SHP77 (cell line): ENCODE results near the gene TMEM135.

Experiments
- DNase-seq, 2 experiments: peaks; one replicate each; lab custom pipeline; 2025; lab: John Stamatoyannopoulos, UW

TMEM135 gene

GRCh38 chr11:87301785-87302540 is 264.2 kb downstream of the TMEM135 start:
- no peak for DNase-seq

DNA sequence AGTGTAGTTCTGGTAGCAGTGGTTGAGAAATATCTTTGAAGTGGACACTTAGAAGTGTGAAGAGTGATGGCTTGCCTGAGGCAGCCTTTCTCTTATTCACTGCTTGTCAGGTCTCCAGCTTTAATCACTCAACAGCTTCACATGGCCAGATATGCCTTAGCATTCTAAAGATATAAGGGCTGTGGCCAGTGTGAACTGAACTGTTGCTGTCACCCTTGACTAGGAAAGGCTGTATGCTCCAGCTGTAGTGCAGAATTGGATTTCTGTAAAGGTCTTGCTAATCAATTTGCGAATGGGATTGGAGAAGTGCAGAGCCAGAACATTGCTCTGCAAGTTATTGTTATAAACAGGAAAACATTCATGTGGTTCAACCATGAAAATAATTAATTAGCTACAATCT is 266.7 kb downstream of the TMEM135 start:
- DNase-seq: no peak

DNA sequence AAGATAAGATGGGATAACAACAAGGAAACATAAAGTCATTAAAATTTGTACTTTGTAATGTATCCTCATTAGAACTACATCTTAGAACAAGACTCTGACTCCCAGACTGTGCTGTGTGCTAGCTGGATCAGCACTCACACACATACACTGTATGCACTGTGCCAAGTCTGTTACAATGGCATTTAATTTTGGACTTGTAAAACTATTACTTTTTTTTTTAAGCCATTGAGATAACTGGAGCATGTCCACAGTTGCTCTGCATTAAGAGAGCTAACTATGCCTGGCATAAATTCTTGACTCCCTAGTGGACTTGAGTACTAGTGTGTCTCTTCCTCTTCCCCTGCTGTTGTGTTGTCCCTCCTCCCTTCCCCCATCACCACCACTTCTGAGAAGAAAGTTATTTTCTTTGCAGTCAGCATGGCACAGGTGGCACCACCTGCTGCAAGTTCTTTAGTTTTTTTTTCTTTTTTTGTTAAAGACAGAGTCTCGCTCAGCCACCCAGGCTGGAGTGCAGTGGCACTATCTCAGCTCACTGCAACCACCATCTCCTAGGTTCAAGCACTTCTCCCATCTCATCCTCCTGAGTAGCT is 268.6 kb downstream of the TMEM135 start:
- no peak for DNase-seq

DNA sequence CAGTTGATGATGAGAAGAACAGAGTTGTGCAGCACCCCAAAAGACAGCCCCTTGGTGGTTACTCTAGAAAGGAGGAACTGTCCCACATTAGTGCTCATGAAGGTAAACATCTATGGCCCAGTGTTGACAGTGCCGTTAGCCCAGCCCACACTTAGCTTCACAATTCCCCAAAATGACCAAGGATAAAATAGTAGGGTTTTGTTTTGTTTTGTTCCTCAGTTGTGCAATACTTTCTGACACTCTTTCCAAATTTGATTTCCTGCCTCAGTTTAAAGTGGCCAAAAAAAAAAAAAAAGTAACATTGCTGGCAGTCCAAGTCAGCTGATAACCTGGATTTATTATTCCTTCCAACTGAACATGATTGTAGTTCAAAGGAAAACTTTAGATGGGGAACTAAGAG is 269.4 kb downstream of the TMEM135 start:
- DNase-seq: no peak

DNA sequence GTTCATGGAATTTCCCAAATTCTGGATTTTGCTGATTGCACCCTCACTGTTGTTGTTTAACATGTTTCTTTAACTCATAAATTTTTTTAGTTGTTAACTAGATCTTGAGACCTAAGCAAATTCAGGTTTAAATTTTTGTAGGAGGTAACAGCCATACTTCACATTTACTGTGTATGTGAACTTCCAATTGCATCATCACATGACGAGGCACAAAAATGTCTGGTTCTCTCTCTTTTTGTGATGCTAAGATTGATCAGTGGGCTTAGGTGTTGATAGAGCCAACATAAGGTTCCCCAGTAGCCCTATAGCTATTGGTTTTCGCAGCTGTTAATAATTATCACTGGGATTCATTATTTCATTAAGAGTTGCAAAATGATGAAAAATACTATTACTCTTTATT is 277.5 kb downstream of the TMEM135 start:
- DNase-seq: no peak

GRCh38 chr11:87316491-87316890 is 278.8 kb downstream of the TMEM135 start:
- DNase-seq: no peak

DNA sequence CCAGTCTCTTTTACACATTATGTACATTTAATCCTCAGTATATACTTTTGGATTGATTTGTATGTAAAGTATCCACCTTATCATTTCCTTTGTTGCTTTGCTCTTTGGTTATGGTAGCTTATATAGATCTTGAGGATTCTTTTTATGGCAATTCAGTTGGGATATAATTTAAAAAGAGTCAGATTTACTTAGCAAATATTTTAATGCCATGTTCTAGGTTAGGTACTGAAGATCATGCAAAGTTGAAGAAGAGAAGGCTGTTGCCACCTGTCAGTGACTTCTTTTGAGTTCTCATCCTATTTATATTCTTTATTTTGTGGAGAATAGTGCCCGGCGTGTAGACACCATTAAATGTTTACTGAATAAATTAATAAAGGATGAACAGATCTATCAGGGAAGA is 279.7 kb downstream of the TMEM135 start:
- no peak for DNase-seq

DNA sequence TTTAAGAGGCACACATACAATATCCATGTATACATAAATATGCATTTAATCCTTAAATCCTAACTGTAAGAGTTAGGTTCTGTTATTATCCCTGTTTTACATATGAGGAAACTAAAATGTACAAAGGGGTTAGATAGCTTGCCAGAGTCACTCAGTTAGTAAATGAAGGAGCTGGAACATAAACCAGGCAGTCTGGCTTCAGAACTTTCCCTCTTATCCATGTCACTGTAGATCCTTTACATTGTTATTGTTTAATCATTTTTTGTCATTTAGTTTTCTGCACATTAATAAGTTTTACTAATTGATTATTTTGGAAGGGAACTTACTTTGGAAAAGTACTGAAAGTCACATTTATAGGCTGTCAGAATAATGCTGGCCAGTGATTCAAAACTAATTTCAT is 282.4 kb downstream of the TMEM135 start:
- no peak for DNase-seq

GRCh38 chr11:87322568-87322967 is 284.8 kb downstream of the TMEM135 start:
- DNase-seq: no peak

DNA sequence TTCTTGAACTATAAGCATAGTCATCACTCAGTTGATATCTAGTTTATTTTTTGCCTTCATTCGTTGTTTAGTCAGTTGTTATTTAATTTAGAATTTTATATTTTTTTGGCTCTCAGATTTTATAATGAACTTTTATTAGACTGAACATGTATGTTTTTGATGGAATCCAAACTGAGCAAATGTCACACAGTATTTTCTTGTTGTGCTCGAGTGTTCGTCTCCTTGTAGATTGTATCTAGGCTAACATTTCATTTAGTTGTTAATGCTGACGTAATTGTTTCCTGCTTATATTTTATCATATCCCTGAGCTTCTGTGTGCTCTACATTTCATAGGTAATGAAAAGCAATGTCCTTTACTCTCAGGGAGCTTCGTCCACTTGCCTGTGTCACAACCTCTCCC is 286.2 kb downstream of the TMEM135 start:
- DNase-seq: no peak

- no peak for DNase-seq
Measured at GRCh38 chr11:87324817-87325489, 287.2 kb downstream of the TMEM135 start.

GRCh38 chr11:87325490-87325872 is 287.7 kb downstream of the TMEM135 start:
- no peak for DNase-seq

DNA sequence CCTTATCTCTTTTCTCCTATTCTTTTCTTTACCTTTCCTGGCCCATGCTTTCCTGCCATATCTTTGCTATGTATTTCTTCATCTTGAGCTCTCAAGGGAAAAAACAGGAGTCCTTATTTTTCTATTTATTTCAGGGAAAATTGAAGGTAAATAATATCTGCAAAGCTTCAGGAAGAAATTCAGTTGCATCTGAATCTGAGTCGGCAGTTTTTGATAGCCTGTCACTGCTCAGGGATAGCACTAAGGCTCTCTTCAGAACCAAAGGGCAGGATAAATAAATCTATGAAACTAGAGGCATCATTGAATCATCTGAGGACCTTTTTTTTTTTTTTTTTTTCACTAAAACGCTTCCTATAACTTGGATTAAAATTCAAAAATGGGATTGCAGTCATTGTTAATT is 288.9 kb downstream of the TMEM135 start:
- no peak for DNase-seq

DNA sequence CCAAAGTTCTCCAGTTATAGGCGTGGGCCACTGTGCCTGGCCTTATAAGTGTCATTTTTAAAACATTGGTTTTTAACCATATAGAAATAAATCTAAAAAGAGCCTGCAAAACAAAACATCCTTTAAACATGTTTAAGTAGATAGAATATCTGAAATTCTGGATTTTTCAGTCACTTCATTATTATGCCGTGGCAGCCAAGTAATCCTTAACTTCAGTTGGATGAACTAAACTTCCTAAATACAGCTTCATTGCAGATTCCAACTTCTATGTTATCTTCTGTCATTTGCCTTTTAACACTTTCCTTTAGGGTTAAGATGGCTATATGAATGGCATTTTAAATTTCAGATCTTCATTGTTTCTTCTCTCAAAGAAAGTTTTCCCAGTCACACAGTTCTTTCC is 291.4 kb downstream of the TMEM135 start:
- DNase-seq: no peak

GRCh38 chr11:87330187-87330601 is 292.5 kb downstream of the TMEM135 start:
- no peak for DNase-seq

DNA sequence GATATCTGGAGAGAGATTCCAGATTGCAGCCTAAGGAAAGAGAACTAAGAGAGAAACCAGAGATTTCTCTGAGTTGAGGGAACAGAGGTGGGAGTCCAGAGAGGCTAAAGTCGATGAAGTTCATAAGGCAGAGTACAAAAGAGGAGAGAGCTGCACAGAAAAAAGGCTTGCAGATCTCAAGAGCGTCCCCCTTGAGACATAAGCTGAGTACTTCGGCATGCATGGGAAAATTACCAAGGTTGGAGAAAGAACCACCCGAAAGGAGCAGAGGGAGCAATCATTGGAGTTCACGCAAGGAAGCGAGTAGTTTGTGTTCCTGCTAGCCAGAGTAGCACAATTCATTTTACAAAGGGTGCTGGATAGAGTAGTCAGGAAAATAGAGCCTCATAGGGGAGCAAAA is 293.5 kb downstream of the TMEM135 start:
- no peak for DNase-seq

DNA sequence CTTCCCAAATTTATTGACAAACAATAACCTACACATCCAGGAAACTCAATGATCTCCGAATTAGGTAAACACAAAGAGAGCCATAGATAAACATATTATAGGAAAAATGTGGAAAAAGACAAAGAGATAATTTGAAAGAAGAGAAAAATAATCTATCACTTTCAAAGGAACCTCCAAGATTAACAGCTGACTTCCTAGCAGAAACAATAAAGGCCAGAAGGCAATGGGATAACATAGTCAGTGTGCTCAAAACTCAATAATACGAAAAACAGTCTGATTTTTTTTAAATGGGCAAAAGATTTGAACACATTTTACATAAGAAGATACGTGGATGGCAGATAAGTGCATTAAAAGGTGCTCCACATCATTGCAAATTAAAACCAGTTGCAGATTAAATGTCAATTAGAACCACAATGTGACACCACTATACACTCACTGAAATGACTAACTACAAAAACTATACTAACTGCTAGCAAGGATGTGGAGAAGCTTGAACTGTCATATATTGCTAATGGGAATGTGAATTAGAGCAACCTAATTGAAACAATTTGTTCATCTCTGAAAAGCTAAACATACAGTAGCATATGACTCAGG is 300.4 kb downstream of the TMEM135 start:
- no peak for DNase-seq

DNA sequence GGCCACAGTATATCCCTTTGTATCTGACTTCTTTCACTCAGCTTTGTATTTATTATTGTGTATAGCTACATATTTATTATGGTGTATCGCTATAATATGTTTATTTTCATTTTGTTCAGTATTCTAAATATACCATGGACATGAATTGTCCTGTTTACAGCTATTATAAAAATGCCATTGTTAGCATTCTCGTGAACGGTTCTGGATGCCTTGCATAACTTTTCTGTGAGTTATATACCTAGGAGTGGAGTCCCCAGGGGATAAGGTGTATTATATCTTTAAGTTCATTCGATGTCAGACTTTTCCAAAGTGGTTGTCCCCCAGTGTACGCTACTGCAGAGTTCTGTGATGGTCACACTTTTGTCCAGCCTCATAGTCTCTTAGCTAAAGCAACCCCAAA is 301.7 kb downstream of the TMEM135 start:
- no peak for DNase-seq

GRCh38 chr11:87347441-87347840 is 309.7 kb downstream of the TMEM135 start:
- no peak for DNase-seq

GRCh38 chr11:87347854-87348253 is 310.1 kb downstream of the TMEM135 start:
- DNase-seq: no peak

GRCh38 chr11:87351676-87352075 is 313.9 kb downstream of the TMEM135 start:
- no peak for DNase-seq

GRCh38 chr11:87352759-87353707 is 315.3 kb downstream of the TMEM135 start:
- DNase-seq: peak; percentile 69 to 74
